ENCODE data around the gene RTN4IP1.
A peak's percentile ranks its signal among the peaks of the same experiment; 100 is the strongest.
"Not testable (repeated sequence)": the region's sequence is repeated elsewhere in the genome, so short reads cannot be mapped to it uniquely, and the experiment has no call there.

RTN4IP1 gene

GRCh38 chr6:106629103-106629858 is at the start of gene RTN4IP1, which contains the start of gene QRSL1:
Gene RTN4IP1 (minus strand): TSS chr6:106629498. CDS start chr6:106629021, 477 bp downstream.
Gene QRSL1 (plus strand): TSS chr6:106629578. CDS start chr6:106629682, 104 bp downstream.
- DNase-seq = peak; percentile 82

GRCh38 chr6:106677282-106677681 is 48.0 kb upstream of the RTN4IP1 start:
- DNase-seq = no peak

- no peak for DNase-seq
These were observed 45.4 kb upstream of the RTN4IP1 start for GRCh38 chr6:106674541-106675229.

- no peak for DNase-seq
These were observed 42.4 kb upstream of the RTN4IP1 start for GRCh38 chr6:106671651-106672050.

GRCh38 chr6:106670236-106670635 is 40.9 kb upstream of the RTN4IP1 start:
- DNase-seq = no peak

- no peak for DNase-seq
These were observed 37.7 kb upstream of the RTN4IP1 start for GRCh38 chr6:106667022-106667402.

GRCh38 chr6:106666282-106667021 is 37.2 kb upstream of the RTN4IP1 start:
- DNase-seq = no peak

- DNase-seq = no peak
These were observed 33.2 kb upstream of the RTN4IP1 start for GRCh38 chr6:106662458-106662857.

GRCh38 chr6:106659859-106660258 is 30.6 kb upstream of the RTN4IP1 start:
- no peak for DNase-seq

GRCh38 chr6:106658469-106658868 is 29.2 kb upstream of the RTN4IP1 start:
- DNase-seq = no peak

- DNase-seq = no peak
These were observed 19.5 kb upstream of the RTN4IP1 start for GRCh38 chr6:106648651-106649308.

GRCh38 chr6:106643061-106643460 is 13.8 kb upstream of the RTN4IP1 start:
- no peak for DNase-seq

- no peak for DNase-seq
These were observed 13.2 kb upstream of the RTN4IP1 start for GRCh38 chr6:106642476-106642875.

- DNase-seq = no peak
These were observed 10.5 kb upstream of the RTN4IP1 start for GRCh38 chr6:106639812-106640211.

- DNase-seq = no peak
These were observed 8.5 kb upstream of the RTN4IP1 start for GRCh38 chr6:106637717-106638341.

- DNase-seq = no peak
These were observed 7.9 kb upstream of the RTN4IP1 start for GRCh38 chr6:106637051-106637716.

GRCh38 chr6:106634565-106634964 is 5.3 kb upstream of the RTN4IP1 start:
- DNase-seq = no peak

GRCh38 chr6:106631346-106631745 is 2.0 kb upstream of the RTN4IP1 start:
- no peak for DNase-seq

- no peak for DNase-seq
These were observed 1.1 kb upstream of the RTN4IP1 start for GRCh38 chr6:106630366-106630765.

- DNase-seq = no peak
These were observed 513 bp upstream of the RTN4IP1 start for GRCh38 chr6:106629859-106630163.

- DNase-seq = no peak
These were observed 618 bp downstream of the RTN4IP1 start for GRCh38 chr6:106628658-106629102.

GRCh38 chr6:106627760-106628159 is 1.5 kb downstream of the RTN4IP1 start:
- not testable (repeated sequence) for DNase-seq

All from COR-L47 (cell line).